Activated CD4-positive, alpha-beta T cell treated with anti-CD3 and anti-CD28 coated beads, Interleukin-2, amount 50 U/mL, for 1 hour (primary cell): ENCODE measurements around the gene OTOP2.

Source experiments
- DNase-seq: peaks from one replicate; pipeline ENCODE4 v3.0.0-alpha.2; 2020

OTOP2 gene, protein sequence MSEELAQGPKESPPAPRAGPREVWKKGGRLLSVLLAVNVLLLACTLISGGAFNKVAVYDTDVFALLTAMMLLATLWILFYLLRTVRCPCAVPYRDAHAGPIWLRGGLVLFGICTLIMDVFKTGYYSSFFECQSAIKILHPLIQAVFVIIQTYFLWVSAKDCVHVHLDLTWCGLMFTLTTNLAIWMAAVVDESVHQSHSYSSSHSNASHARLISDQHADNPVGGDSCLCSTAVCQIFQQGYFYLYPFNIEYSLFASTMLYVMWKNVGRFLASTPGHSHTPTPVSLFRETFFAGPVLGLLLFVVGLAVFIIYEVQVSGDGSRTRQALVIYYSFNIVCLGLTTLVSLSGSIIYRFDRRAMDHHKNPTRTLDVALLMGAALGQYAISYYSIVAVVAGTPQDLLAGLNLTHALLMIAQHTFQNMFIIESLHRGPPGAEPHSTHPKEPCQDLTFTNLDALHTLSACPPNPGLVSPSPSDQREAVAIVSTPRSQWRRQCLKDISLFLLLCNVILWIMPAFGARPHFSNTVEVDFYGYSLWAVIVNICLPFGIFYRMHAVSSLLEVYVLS

DNA sequence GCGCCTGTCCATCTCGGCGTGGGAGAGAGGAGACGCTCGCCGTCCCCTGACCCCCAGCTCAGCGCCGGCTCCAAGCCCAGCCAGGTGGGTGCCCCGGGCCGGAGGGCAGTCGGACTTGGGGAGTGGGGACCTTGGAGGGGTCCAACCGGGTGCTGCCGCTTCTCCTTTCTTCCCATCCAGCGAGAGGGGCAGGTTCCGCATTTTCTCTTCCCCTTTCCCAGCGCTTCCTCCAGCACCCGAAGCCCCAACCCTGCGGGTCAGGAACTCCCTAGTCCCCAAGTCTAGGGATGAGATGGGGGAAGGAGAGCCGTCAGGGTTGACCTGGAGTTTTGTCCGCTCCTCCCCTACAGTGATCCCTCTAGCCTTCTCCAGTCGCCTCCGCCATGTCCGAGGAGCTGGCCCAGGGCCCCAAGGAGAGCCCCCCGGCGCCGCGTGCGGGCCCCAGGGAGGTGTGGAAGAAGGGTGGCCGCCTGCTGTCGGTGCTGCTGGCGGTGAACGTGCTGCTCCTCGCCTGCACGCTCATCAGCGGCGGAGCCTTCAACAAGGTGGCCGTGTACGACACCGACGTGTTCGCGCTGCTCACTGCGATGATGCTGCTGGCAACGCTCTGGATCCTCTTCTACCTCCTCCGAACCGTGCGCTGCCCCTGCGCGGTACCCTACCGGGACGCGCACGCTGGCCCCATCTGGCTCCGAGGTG lies at the start of gene OTOP2:
Gene OTOP2, plus strand, starts transcription at position 24 of the 699 bp plus-strand sequence. Its CDS starts 360 bp downstream, at position 384.
- DNase-seq, result no peak

DNA sequence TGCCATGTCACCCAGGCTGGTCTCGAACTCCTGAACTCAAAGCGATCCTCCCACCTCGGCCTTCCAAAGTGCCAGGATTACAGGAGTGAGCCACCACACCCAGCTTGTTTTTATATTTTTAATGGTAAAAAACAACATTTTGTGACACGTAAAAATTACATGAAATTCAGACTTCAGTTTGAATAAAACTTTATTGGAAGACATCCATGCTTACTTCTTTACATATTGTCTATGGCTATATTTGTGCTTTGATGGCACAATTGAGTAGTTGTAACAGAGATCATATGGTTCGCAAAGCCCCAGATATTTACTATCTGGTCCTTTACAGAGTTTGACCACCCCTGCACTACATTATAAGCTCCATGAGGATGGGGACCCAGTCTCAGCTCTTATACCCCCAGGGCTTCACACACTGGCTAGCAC lies 49.4 kb upstream of the OTOP2 start:
- DNase-seq, result no peak

DNA sequence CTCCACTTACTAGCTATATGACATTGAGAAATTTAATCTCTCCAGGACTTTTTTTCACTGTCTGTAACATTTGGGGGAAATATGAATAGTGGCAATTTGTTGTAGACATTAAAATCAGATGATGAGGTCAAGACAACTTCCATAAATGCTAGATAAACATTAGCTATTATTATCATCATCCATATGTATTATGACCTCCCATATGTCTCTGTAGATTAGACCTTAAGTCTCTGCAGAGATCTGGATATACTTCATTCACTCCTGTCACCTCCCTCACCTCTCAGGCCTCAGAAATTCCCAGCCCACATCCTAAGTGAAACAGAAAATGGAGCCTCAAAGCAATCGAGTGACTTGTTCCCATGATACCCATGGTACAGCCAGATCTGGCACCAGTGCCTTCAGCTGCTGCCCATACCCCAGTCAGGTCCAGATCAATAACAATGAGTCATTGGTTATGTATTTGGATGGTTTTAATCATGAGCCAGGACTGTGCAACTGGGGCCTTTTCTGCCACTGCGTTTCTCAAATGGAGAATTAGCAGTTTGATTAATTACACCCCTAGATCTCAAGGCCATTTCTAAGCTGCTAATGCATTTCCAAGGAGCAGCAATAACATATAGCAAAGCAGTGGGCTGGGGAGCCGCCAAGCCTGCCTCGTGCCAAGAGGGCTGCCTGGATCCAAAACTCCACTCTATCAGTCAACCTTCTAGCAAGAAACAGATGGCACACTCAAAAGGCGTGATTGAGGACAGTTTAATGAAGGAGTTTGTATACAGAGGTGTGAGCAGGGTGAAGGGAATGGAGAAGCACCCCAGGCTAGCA lies 48.7 kb upstream of the OTOP2 start:
- no peak for DNase-seq

DNA sequence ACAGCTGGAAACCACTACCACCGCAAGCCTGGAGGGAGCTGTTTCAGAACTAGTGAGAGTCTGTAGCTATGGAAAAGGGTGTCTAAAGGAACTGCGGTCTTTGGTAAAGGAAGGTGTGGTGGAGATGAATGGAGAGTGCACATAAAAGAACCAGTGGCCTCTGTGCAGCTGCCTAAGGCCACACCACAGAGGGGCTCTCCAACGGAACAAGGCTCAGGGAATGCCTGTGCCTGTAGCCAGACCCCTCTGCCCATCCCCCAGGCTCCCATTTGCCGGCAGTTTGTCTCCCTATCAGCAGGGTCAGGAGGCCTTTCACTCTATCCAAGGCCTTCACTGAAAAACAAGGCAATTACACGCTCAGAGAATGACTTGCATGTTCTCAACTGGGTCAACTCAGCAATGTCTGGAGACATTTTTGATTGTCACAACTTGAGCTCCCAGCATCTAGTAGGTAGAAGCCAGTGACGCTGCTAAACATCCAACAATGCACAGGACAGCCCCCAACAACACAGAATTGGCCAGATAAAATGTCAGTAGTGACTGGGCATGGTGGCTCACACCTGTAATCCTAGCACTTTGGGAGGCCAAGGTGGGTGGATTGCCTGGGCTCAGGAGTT lies 48.0 kb upstream of the OTOP2 start:
- no peak for DNase-seq

DNA sequence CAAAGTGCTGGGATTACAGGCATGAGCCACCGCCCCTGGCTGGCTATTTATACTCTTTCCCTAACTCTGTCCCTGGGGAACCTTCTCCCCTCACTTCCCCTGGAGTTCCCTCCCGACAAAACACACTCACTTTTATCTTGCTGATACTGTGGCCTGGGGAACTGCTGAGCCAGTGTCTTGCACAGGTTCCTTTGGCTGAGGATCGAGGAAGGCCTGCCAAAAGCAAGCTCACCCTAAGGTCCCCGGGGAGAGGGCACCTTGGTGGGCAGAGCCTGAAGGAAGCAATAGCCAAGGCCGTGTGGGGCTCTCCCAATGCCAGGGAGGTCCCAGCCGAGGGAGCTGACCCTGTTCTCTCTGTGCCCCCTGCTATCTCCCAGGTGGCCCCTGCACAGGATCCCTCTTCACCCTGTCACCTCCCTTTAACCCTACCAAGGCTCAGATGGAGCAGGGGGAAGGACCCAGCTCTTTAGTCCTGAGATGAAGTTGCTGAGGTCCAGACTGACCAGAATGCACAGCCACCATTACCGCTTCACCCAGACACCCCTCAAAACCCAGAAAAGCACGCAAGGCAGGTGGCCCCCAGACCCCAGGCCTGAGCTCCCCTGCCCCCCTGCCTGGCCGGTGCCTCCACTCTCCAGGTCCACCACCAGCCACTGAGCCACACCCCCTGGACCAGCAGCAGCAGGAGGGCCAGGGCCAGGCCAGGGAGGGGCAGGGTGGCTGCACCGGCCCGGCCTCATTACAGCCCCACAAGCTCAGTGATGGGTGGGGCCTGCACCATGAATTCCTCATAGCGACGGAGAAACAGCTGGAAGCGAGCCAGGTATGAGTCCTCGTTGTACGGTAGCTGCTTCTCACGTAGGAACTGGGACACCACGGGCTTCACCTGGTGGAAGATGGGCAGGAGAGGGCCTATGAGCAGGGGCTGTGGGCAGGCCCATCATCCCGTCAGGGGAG lies 46.2 kb upstream of the OTOP2 start:
- DNase-seq, result no peak

DNA sequence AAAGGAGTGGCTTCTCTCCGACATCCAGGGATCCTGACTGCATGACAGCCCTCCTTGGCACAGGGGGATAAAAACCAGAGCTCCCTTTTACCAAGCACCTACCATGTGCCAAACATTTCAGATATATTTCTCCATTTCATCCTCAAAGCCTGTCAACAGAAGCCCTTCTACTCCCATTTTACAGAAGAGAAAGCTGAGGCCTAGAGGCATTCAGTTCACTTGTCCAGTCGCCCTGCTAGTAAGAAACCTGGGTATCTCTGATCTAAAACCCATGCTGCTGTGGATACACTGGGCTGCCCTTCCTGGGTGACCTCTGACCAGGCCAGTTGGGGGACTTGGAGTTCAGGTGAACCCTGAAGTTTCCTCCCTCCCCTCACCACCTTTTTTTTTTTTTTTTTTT lies 45.4 kb upstream of the OTOP2 start:
- no peak for DNase-seq

DNA sequence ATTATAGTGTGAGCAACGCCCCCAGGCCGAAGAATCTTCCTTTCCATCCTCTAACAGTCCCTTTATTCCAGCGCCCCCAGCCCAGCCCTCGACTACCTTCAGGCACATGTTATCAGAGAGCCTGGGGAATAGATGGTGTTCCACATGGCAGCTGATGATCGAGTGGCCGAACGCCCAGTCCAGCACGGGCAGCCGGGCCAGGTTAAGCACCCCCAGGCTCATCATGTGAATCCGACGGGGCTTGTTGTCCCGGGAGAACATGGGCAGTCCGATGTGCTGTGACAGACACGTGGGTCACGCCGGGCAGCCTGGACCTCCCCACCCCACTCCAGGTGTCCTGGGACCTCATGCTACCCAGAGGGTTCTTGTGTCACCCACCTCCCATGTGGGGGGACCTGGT lies 44.8 kb upstream of the OTOP2 start:
- DNase-seq, result no peak

DNA sequence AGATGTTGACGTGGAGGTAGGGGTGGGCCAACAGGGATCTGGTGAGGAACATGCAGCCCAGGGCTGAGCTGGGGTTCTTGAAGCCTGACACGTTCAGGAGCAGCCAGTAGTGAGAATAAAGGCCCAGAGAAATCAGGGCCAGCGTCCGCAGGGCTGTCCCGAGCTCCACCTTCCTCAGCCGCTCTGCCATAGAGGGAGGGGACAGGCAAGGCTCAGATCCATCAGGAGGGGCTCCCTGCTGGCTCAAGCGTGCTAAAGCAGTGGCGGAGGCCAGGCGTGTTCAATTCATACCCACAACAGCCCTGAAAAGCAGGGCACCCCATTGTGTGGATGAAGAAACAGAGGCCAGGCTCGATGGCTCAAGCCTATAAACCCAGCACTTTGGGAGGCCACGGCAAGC lies 43.0 kb upstream of the OTOP2 start:
- no peak for DNase-seq

DNA sequence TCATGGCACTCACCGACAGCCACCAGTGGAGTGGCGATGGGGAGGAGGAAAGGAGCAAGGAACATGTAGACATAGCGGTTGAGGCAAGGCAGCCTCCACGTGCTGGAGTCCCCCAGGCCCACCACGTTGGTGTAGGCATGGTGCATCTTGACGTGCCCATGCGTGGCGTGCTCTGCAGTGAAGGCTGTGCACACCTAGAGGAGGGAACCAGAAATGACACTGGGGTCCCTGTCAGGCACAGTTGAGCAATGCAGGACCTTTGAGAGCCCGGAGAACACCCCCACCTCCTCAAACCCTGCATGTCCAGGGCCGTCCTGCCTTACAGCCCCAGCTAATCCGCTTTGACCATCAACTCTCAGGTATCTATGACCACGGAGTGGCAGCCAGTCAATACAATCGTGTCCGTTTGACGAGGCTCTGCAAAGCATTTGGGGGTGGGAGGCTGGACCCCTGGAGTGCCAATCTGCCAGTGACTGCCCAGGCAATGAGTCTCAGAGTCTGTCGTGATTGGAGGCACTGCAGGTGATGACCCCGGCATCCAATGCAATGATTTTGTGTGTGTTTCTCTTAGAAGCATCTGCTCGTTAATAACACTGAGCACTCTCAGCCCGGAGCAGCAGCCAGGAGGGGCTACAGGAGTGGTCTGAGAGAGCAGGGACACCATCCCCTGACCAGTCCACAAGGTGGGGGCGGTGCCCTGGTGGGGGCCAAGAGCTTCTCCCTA lies 41.4 kb upstream of the OTOP2 start:
- DNase-seq, result no peak

DNA sequence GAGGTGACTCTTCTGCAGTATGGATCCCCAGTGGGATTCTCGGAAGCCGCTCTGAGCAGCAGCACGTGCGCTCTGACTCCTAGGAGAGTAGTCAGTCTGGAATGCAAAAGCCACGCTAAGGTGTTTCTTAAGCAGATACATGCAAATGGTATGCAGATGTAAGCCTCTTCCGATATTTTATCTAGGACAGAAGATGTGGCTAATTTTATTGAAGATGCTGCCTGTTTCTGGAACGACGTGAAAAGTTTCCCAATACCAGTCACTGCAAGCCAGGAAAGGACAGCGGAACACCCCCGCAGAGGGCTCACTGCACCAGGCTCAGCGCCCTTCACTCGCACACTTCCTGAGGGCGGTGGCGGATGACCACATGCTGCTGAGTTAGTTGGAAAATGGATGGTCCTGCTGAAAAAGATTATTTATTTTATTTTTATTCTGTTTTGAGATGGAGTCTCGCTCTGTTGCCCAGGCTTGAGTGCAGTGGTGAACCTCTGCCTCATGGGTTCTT lies 40.8 kb upstream of the OTOP2 start:
- DNase-seq, result no peak

DNA sequence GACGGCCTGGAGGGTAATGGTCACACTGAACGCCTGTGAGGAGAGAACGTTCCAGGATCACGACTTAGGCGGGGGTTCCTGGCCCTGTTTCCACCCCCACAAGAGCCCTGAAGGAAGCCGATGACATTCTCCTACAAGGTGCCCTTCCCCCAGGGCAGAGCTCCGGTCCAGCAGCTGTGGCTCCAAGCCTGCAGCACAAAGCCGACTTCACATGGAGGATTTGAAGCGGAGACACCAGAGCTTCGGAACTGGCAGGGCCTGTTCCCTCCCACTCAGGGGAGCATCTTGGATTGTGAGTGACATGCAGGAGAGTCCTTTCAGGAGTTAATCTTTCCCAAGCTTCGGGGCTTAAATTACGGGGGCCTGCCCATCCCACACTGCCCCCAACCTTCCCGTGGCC lies 35.6 kb upstream of the OTOP2 start:
- DNase-seq, result no peak

DNA sequence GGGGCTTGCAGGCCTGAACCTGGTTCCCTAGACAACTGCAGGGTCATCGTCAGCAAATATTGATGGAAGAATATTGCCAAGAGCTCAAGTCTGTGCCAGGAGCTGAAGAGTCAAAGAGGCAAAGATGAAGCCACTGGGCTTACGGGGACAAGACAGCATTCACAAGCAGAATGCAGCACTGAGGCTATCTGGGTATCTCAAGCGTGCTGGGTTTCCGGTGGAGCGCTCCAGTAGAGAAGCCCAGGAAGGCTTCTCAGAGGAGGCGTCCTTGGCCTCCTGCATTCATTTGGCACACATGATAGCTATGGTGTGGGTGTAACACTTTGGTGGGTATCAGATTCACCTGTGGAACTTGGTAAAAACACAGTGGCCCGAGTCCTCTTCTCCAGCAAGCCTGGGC lies 33.5 kb upstream of the OTOP2 start:
- no peak for DNase-seq

DNA sequence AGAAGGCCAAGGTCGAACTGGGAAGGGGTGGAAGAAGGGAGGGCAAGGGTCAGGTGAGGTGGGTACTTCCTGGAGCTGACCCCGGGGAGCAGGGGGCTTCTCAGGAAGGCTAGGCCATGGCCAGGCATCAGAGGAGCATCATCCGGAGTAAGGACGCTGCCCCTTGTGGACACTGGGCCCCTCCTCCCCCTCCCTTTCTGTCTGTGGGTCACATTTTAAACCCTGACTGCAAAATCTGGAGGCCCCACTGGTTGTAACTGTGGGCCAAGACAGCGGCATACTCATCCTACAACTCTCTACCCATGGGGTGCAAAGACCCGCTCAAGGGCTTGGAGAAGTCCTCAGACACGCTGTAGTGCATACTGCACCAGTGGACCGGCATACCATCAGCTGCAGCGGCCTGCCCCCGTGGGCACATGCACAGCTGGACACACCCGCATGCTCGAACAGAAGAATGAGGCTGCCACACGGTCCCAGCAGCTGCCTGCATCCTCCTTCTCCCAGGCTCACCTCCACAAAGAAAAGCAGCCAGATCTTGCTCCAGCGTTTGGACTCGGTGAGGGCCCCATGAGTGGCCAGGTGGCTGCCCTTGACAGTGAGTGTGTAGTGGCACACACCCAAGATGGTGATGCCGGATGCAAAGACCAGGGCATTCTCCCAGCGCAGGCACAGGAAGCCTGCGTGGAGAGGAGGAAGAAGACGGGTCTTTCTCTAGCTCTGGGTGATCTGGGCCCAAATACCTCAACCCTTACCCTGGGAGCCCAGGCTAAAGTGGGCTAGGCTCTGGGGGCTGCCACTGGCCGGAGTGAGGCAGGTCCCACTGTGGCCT lies 31.8 kb upstream of the OTOP2 start:
- no peak for DNase-seq

DNA sequence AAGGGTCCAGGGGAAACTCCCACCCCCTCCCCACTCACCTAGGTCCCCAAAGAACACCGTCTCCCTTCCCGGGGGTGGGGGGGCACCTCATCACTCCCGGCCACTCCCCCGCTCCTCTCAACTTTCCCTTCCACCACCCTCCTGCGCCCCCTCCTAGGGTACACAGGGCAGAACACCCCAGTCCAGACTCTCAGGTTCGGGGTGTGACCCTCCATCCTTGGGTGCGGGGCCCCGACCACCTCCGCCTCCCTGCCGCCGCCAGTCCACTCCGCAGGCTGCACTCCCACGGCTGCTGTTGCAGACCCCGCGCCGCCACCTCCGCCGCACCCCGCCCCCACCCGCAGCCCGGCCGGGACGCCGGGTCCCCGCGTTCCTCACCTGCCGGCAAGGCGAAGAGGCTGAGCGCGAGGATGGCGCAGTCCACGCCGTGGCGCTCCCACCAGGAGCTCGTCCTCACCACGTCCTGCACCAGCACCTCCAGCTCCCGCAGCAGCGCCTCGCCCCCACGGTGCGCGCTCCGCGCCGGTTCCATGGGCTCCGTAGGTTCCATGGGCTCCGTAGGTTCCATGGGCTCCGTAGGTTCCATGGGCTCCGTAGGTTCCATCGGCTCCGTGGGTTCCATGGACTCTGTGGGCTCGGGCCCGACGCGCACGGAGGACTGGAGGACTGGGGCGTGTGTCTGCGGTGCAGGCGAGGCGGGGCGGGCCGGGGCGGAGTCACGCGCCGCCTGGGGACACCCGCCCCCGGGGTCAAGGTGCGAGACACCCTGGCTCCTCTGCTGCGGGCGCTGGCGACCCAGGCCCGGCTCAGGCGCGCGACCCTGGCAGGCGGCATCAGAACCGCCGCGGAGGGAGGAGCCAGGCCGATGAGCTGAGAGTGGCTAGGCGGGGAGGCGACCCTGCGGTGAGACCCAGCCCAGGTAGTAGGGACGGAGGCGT lies 30.8 kb upstream of the OTOP2 start, which contains the start of gene FADS6:
Gene FADS6, minus strand, starts transcription at position 660 of the 938 bp plus-strand sequence. Its CDS starts 38 bp downstream, at position 622.
- DNase-seq, result no peak

DNA sequence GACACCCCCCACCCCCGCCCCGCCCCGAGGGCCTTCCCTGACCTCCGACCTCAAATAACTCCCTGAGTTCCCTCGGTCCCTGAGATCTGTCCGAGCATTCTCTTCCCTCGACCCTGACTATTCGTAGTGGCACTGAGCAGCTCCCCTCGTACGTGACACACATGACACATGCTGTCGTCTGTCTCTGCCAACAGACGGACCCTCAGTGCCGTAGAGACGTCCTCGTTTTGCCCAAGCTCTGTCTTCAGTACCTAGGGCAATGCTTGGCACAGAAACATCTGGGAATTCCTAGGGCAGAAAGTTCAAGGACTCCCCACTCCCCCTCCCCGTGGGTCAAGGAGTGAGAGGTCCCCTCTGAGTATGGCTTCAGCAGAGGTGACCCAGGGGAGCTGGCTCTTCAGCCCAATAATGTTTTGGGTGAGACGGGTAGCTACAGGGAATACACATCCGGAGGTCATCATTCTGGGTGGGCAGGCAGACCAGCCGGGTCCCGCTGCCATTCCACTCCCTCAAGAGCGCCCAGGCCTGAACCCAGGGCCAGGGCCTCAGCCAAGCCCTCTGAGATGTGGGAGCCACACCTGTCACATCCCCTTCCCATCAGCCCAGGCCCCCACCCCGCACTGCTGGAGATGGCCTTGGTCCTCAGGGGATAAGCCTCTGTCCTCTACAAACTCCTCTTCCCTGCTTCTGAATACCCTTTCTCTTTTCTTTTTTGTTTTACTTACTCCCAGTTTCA lies 30.0 kb upstream of the OTOP2 start:
- DNase-seq, result no peak

DNA sequence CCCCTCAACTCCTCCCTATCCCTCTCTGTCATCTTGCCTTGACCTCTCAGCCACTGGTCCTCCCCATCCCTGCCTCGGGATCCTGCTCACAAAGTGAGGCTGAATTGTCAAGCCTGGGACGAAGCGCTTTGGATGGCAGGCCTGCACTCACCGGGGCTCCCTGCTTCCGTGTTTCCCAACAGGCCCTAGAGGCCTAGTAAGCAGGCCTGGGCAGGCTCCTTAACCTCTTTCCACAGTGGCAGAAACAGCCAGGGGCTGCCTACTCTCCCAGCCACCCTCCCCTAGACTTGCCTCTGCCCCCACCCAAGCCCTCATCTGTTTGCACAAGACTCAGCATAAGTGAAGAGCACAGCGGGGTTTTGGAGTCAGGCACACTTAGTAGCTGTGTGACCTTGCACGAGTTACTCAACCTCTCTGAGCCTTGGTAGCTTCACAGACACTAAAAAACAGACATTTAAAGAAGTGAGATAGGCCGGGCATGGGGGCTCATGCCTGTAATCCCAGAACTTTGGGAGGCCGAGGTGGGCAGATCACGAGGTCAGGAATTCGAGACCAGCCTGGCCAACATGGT lies 25.6 kb upstream of the OTOP2 start:
- no peak for DNase-seq

DNA sequence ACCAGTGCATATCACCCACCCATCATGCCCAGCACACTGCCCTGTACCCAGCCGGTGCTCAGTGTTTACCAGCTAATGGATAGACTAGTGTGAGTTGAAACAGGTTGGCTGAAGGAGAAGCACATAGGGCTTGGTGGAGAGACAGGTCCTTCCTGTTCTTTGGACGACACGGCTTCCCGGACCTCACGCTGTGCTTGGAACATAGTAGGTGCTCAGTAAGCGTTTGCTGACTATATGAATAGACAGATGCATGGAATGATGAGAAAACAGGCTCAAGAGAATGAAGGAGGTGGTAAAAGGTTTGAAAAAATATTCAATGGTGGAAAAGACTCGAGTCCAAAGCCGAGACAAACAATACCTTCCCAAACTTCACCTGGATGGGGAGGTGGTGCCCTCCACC lies 23.9 kb upstream of the OTOP2 start:
- no peak for DNase-seq
